GM19467 (cell line): ENCODE results near the gene GPS1.

Source experiments
- ATAC-seq: cut with Tn5 transposase; IDR thresholded peaks from one replicate; pipeline ENCODE4 v1.9.1; 2021; ENCODE audit warnings: mild to moderate bottlenecking, moderate library complexity; ENCODE audit not compliant: unreplicated experiment

Gene GPS1

GRCh38 chr17:82041144-82041814 is 10.4 kb upstream of the GPS1 start:
- no peak for ATAC-seq

- no peak for ATAC-seq
These were observed 9.0 kb upstream of the GPS1 start for GRCh38 chr17:82042649-82043048.

- no peak for ATAC-seq
These were observed 8.2 kb upstream of the GPS1 start for GRCh38 chr17:82043507-82043906.

GRCh38 chr17:82045936-82046484 is 5.7 kb upstream of the GPS1 start:
- no peak for ATAC-seq

- ATAC-seq = no peak
These were observed 4.8 kb upstream of the GPS1 start for GRCh38 chr17:82046903-82047302.

GRCh38 chr17:82047379-82047778 is 4.3 kb upstream of the GPS1 start:
- no peak for ATAC-seq

GRCh38 chr17:82047914-82048570 is 3.7 kb upstream of the GPS1 start:
- no peak for ATAC-seq

- no peak for ATAC-seq
These were observed 3.1 kb upstream of the GPS1 start for GRCh38 chr17:82048571-82048971.

GRCh38 chr17:82049106-82049505 is 2.6 kb upstream of the GPS1 start:
- no peak for ATAC-seq

- no peak for ATAC-seq
These were observed 2.2 kb upstream of the GPS1 start for GRCh38 chr17:82049521-82049971.

GRCh38 chr17:82050152-82050760 is 1.4 kb upstream of the GPS1 start:
- no peak for ATAC-seq

GRCh38 chr17:82050761-82051641 is 697 bp upstream of the GPS1 start:
- ATAC-seq = no peak

GRCh38 chr17:82052638-82053059 is 951 bp downstream of the GPS1 start:
- ATAC-seq = no peak

GRCh38 chr17:82053130-82053529 is 1.4 kb downstream of the GPS1 start:
- no peak for ATAC-seq

- ATAC-seq = no peak
These were observed 2.0 kb downstream of the GPS1 start for GRCh38 chr17:82053556-82054263.

- no peak for ATAC-seq
These were observed 2.8 kb downstream of the GPS1 start for GRCh38 chr17:82054351-82055022.

GRCh38 chr17:82055023-82055964 is 3.6 kb downstream of the GPS1 start:
- no peak for ATAC-seq

- ATAC-seq = no peak
These were observed 4.4 kb downstream of the GPS1 start for GRCh38 chr17:82055965-82056728.
